Osteoblast (primary cell): ENCODE measurements around the gene OBI1. TPM values are rescaled to one million over a fixed set of nuclear protein-coding genes. Genes with fewer than 3 reads are reported as not detected.

Source experiments
- DNase-seq: peaks from one replicate; pipeline ENCODE4 v3.0.0; 2011; ENCODE audit warnings: low spot score, mixed read lengths; ENCODE audit not compliant: insufficient read length; ENCODE audit errors: missing footprints
- H2AFZ ChIP-seq: 2 replicates; pipeline ENCODE4 v1.6.0; 2011; ENCODE audit warnings: mild to moderate bottlenecking, low read length
- H3K27ac ChIP-seq: 2 replicates; pipeline ENCODE4 v1.5.1; 2011; ENCODE audit warnings: mild to moderate bottlenecking, low read depth, low read length, moderate library complexity
- H3K27me3 ChIP-seq: 2 replicates; pipeline ENCODE4 v1.6.0; 2012; ENCODE audit warnings: mild to moderate bottlenecking, control low read depth, inconsistent platforms, low read length, moderate library complexity; ENCODE audit not compliant: insufficient read depth
- H3K36me3 ChIP-seq: 2 replicates; pipeline ENCODE4 v1.5.1; 2011; ENCODE audit warnings: mild to moderate bottlenecking, low read length, control low read depth, moderate library complexity; ENCODE audit not compliant: insufficient read depth
- H3K4me1 ChIP-seq: 2 replicates; pipeline ENCODE4 v1.5.1; 2011; ENCODE audit warnings: mild to moderate bottlenecking, low read length, control low read depth, moderate library complexity; ENCODE audit not compliant: insufficient read depth
- H3K4me2 ChIP-seq: 2 replicates; pipeline ENCODE4 v1.6.0; 2011; ENCODE audit warnings: mild to moderate bottlenecking, low read length; ENCODE audit not compliant: insufficient read depth
- H3K4me3 ChIP-seq: fragments of 200-600 bp; sonication (generic); 3 replicates; pipeline ENCODE4 v1.5.1; 2012; ENCODE audit warnings: mild to moderate bottlenecking, low read length, inconsistent platforms; ENCODE audit not compliant: insufficient read depth
- H3K79me2 ChIP-seq: 2 replicates; pipeline ENCODE4 v1.6.0; 2012; ENCODE audit warnings: mild to moderate bottlenecking, low read length, control low read depth, inconsistent platforms; ENCODE audit not compliant: insufficient read depth
- H3K9me3 ChIP-seq: 2 replicates; pipeline ENCODE4 v1.5.1; 2011; ENCODE audit warnings: low read depth, low read length, control low read depth
- H4K20me1 ChIP-seq: 2 replicates; pipeline ENCODE4 v1.6.0; 2012; ENCODE audit warnings: mild to moderate bottlenecking, low read length, control low read depth; ENCODE audit not compliant: insufficient read depth
- total RNA-seq: library from RNA; depleted of rRNA; stranded (reverse); fragments of >200 nt; gene quantifications from 2 replicates; pipeline ENCODE4 v1.2.3, GENCODE V29; 2012
- TF ChIP-seq, protein P1 (sequence below): IDR thresholded peaks from 2 replicates; pipeline ENCODE4 v1.5.1; 2011; ENCODE audit warnings: mild to moderate bottlenecking, low read depth, low read length, moderate library complexity; ENCODE audit errors: extremely low read depth

Gene OBI1
- total RNA-seq, 1 donor = 12.7 TPM

DNA sequence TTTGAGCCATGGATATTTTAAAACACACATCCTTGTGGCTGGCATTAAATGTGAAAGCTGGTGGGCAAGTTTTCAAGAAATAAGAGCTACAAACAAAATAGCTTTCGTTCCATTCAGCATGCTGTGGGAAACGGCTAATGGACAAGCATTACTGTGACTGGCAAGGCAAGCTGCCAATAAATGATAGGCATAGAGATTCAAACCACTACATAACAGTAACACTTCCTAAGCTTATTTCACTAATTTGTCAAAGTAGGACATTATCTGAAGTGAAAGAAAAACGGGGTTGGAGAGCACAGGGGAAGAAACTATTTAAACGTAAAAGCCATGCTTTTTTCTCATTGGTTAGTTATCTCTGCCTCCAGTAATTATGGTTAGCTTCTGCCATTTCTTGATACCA lies 26.0 kb downstream of the OBI1 start:
- Histone ChIP-seq H3K4me2 (no peak overlapping the region), H3K79me2 (no peaks in the 10 kb centered on the region), H3K4me3 (no peak overlapping the region), H2AFZ (no peak overlapping the region), H3K4me1 (no peaks in the 10 kb centered on the region), H3K27me3 (no peaks in the 10 kb centered on the region), H4K20me1 (no peaks in the 10 kb centered on the region), H3K9me3 (no peaks in the 10 kb centered on the region), H3K36me3 (no peaks in the 10 kb centered on the region), H3K27ac (no peak overlapping the region)
- DNase-seq = no peak
- TF ChIP-seq, protein P1, sequence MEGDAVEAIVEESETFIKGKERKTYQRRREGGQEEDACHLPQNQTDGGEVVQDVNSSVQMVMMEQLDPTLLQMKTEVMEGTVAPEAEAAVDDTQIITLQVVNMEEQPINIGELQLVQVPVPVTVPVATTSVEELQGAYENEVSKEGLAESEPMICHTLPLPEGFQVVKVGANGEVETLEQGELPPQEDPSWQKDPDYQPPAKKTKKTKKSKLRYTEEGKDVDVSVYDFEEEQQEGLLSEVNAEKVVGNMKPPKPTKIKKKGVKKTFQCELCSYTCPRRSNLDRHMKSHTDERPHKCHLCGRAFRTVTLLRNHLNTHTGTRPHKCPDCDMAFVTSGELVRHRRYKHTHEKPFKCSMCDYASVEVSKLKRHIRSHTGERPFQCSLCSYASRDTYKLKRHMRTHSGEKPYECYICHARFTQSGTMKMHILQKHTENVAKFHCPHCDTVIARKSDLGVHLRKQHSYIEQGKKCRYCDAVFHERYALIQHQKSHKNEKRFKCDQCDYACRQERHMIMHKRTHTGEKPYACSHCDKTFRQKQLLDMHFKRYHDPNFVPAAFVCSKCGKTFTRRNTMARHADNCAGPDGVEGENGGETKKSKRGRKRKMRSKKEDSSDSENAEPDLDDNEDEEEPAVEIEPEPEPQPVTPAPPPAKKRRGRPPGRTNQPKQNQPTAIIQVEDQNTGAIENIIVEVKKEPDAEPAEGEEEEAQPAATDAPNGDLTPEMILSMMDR = no peak

DNA sequence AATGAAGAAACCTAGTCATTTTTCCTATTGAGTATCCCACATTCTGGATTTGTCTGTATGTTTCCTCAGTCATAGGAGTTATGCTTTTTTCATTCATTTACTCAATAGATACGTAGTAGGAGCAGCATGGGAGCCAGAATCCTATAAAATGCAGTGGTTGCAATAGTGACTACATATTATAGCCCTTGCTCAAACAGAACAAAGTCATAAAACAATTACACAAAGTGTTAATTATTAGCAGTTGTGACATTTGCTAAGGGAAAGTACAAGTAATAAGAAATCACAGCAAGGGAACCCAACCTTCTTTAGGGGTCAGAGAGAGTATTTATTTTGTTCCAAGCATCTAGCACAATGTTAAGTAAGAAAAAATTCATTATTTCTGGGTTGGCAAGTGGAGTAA lies 27.9 kb downstream of the OBI1 start:
- TF ChIP-seq, protein P1 = no peak
- Histone ChIP-seq H2AFZ (no peak overlapping the region), H3K36me3 (no peaks in the 10 kb centered on the region), H3K9me3 (no peaks in the 10 kb centered on the region), H3K27me3 (no peaks in the 10 kb centered on the region), H3K79me2 (no peaks in the 10 kb centered on the region), H3K4me2 (no peak overlapping the region), H4K20me1 (no peaks in the 10 kb centered on the region), H3K4me3 (no peak overlapping the region), H3K27ac (no peak overlapping the region), H3K4me1 (no peaks in the 10 kb centered on the region)
- DNase-seq = no peak

DNA sequence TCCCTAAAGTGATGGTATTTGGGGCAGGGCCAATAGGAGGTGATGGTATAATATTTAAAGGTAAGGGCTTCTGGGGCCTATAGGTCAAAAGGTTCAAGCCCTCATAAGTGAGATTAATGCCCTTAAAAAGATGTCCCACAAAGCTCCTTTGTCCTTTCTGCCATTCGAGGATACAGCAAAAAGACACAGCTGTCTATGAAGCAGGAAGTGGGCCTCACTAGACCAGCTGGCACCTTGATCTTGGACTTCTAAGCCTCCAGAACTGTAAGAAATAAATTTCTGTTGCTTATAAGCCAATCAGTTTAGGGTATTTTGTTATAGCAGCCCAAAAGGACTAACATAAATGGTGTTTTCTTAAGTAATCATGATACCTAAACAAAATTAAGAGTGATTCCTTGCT lies 28.4 kb downstream of the OBI1 start:
- Histone ChIP-seq H2AFZ (no peak overlapping the region), H3K9me3 (no peaks in the 10 kb centered on the region), H3K4me3 (no peak overlapping the region), H3K79me2 (no peaks in the 10 kb centered on the region), H3K27ac (no peak overlapping the region), H3K36me3 (no peaks in the 10 kb centered on the region), H3K4me2 (no peak overlapping the region), H3K27me3 (no peaks in the 10 kb centered on the region), H4K20me1 (no peaks in the 10 kb centered on the region), H3K4me1 (no peaks in the 10 kb centered on the region)
- TF ChIP-seq, protein P1 = no peak
- DNase-seq = no peak

GRCh38 chr13:78625384-78625783 lies 33.6 kb downstream of the OBI1 start:
- Histone ChIP-seq H4K20me1 (no peaks in the 10 kb centered on the region), H3K36me3 (no peaks in the 10 kb centered on the region), H3K4me3 (no peak overlapping the region), H3K4me1 (no peaks in the 10 kb centered on the region), H3K9me3 (no peaks in the 10 kb centered on the region), H3K27ac (no peak overlapping the region), H3K79me2 (no peaks in the 10 kb centered on the region), H2AFZ (no peak overlapping the region), H3K4me2 (no peak overlapping the region), H3K27me3 (no peaks in the 10 kb centered on the region)
- DNase-seq = no peak
- TF ChIP-seq, protein P1 = no peak
